CD4-positive, alpha-beta T cell treated with Interleukin-21 for 1 hour (primary cell): ENCODE results near the gene CDC42EP5.
"Not testable (repeated sequence)": the region's sequence is repeated elsewhere in the genome, so short reads cannot be mapped to it uniquely, and the experiment has no call there.

Source experiments
- DNase-seq: peaks from one replicate; pipeline ENCODE4 v3.0.0-alpha.2; 2020

The CDC42EP5 gene

DNA sequence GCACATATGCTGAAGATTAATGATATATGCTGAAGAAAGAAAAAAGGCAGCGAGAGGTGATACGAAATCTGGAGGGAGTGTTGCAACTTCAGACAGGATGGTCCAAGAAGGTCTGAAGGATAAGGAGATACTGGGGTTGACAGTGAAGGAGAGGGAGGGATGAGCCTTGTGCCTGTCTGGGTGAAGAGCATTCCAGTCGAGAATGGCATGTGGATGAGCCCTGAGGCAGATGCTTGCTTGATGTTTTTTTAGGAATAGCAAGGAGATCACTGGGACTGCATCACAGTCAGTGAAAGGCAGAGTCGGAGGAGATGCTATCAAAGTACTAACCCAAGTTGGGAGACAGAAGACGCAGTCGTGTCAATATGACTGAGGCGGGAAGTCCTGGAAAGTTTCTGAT is 16.2 kb upstream of the CDC42EP5 start:
- DNase-seq, result no peak

DNA sequence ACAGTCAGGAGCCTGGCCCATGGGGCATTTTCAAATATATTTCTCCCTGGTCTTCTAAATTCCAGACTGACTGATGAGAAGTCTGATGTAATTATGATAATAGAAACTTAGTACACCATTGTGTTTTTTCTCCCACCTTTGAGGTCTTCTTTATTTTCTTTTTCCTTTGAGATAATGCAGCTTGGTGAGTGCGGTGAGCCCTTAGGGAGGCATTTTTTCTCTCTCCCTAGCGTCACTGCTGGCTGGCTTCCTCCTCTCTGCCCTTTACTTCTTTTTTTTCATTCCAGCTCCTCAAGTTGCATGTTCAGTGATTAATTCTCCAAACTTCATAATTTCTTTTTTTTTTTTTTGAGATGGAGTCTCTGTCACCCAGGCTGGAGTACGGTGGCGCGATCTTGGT is 12.8 kb upstream of the CDC42EP5 start:
- DNase-seq, result no peak

DNA sequence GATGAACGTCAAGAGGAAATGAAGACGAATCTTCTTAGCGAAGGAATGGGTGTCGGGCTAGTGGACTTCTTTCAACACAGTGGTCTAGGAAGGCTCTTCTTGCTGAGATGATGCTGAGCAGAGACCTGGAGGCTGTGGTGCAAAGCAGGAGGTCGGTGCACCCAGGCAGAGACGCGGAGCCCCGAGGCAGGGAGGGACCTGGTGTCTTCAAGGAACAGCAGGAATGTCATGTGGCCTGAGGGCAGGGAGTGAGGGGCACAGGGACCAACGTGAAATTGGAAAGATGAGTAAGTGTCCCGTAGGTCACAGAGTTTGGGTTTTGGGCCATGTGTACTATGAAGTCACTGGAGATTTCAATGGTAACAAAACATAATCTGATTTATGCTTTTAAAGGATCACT is 11.4 kb upstream of the CDC42EP5 start:
- DNase-seq, result no peak

DNA sequence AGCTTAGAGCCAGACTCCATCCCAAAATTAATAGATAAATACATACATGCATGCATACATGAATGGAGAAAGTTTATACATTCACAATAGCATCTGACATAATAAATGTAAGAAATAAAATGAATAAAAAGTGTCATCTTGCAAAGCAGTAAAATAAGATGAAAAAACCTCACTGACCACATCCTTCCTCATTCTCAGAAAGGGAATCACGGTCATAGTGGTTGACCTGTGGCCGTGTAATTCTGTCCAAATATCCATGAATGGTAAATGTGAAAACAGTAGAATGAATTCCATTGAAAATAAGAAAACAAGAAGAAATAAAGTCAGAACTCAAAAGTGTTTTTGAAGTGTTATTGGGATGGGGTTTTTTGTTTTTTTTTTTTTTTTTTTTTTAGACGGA is 9.8 kb upstream of the CDC42EP5 start:
- DNase-seq, result no peak

DNA sequence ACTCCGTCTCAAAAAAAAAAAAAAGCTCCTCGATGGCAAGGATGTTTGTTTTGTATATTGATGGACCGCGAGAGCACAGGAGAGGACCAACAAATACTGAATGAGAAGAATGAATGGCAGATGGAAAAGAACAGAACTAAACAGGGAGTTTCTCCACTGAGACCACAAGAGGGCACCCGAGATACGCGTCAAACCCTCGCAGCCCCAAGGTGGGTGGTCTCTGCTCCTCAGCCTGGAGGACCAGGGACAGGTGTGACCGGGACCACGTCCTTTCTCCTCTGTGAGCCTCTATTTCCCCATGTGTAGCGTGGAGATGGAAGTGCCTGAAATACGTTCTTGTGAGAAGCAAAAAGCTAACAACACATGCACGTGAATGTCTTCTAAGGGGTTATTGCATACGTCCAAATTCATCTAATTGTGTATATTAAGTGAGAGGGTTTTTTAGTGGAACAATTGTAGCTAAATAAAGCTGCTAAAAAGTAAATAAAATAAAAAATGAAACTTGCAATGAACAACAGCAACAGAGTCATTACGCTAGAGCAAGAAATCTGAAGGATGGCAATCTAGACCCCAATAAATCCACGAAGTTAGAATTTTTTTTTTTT is 8.3 kb upstream of the CDC42EP5 start:
- peak; percentile 42 for DNase-seq

DNA sequence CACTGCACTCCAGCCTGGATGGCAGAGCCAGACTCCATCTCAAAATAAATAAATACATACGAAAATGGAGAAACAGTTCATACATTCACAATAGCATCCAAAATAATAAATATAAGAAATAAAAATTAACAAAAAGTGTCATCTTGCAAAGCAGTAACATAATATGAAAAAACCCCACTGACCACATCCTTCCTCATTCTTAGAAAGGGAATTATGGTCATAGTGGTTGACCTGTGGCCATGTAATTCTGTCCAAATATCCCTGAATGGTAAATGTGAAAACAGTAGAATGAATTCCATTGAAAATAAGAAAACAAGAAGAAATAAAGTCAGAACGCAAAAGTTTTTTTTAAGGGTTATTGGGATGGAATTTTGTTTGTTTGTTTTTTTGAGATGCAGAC is 7.0 kb upstream of the CDC42EP5 start:
- no peak for DNase-seq

DNA sequence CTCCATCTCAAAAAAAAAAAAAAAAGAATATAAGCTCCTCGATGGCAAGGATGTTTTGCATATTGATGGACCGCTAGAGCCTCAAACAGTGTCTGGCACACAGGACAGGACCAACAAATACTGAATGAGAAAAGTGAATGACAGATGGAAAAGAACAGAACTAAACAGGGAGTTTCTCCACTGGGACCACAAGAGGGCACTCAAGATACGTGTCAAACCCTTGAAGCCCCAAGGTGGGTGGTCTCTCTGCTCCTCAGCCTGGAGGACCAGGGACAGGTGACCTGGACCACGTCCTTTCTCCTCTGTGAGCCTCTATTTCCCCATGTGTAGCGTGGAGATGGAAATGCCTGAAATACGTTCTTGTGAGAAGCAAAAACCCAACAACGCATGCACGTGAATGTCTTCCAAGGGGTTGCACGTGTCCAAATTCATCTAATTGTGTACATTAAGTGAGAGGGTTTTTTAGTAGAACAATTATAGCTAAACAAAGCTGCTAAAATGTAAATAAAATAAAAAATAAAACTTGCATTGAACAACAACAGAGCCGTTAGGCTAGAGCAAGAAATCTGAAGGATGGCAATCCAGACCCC is 5.7 kb upstream of the CDC42EP5 start:
- peak; percentile 48 for DNase-seq

DNA sequence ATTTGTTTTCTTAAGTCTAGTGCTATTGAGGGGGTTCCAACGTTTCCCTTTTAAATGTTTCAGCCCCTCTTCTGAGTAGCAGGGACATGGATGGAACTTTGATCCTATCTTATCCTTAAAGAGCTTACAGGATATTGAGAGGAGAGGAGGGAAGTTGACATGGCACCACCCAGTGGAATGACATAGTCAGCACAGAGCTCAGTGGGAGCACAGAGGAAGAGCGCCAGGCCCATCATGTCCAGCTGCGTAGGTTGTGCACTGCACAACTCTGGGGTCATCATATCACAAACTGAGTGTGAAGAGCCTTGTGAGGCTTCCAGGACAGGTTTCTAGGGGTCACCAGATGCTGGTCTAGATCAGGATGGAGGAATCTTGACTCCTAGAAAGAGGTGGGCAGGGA is 4.6 kb upstream of the CDC42EP5 start:
- no peak for DNase-seq

DNA sequence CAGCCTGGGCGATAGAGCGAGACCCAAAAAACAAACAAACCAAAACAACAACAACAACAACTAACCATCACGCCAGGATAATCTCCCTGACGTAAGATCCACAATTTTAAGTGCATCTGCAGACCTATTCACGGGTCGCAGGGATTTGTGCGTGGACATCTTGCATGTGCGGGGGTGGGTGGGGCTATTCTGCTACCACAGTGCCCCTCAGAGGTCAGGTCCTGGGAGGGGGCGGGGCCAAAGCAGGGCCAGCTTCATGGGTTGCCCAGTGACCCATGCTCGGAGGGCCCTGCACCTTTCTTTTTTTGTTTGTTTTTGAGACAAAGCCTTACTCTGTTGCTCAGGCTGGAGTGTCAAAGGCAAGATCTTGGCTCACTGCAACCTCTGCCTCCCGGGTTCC is 2.6 kb upstream of the CDC42EP5 start:
- DNase-seq, result no peak

DNA sequence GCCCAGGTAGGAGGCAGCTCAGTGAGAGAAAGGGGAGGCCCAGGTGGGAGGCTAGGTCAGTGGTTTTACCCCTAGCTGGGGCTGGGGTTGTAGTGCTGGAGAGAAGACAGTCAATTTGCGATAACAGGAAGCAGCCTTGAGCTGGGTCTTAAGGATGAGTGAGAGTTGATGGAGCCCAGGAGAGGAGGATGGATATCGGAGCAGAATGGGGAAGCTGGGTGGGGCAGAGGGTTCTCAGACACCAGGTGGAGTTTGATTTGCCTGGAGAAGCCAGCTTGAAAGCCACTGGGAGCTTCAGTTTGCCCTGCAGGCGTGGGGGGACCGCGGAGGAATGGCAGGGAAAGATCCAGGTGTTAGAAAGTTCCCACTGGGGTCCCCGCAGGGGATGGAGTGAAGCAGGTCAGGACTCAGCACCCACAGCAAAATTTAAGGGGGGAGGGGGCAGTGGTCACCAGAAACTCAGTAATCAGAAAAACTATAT is 836 bp upstream of the CDC42EP5 start:
- no peak for DNase-seq

DNA sequence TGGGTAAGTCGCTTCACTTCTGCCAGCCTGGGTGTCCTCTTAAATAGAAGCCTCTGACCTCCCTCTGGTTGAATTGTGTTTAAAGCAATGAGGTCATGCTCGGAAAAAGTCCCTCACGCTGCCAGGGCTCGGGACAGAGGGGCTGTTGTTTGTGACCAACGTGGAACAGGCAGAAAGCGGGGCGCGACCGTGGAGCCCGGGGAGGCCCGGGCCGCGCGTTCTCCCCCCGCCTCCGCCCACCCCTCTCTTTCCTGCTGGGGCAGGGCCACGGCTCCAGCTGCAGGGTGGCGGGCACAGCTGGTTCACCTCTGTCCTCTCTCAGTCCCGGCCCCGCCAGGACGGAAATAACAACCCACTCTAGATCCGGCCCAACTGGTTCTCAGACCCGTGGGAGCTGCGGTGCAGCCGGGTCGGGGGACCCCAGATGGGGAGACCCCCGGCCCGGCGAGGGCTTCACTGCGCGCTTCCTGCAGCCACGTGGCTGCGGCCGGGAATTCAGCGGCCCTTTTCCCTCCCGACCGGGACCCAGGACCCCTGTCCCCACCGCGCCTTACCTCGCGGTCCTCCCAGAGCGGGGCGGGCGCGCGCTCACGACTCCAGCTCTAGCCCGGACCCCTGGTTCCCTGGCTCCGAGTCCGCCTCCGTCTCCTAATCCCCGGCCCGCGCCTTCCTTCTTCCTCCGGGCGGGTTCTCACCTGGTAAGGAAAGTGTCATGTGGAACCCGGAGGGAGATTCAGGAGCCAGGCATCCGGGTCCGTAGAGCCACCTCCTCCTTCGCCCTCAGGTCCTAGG is 1.9 kb downstream of the CDC42EP5 start:
- DNase-seq, result no peak

DNA sequence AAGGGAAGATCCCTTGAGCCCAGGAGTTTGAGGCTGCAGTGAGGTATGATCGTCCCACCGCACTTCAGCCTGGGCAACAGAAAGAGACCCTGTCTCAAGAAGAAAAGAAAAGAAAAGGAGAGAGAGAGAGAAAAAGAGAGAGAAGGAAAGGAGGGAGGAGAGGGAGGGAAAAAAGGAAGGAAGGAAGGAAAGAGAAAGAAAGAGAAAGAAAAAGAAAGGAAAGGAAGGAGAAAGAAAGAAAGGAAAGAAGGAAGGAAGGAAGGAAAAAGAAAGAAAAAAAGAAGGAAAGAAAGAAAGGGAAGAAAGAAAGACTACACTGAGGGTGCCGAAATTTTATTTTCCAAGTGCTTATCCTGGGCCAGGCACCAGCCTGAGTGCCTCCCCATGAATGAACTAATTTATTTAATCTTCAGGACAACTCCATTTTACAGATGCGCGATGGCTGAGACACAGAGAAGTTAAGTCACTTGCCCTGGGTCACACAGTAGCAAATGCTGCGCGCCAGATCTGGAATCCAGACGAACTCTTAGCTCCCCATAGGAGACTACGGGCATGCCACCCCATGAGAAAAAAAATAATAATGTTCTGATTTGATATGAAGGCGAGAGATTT is 2.7 kb downstream of the CDC42EP5 start:
- DNase-seq, result no peak

DNA sequence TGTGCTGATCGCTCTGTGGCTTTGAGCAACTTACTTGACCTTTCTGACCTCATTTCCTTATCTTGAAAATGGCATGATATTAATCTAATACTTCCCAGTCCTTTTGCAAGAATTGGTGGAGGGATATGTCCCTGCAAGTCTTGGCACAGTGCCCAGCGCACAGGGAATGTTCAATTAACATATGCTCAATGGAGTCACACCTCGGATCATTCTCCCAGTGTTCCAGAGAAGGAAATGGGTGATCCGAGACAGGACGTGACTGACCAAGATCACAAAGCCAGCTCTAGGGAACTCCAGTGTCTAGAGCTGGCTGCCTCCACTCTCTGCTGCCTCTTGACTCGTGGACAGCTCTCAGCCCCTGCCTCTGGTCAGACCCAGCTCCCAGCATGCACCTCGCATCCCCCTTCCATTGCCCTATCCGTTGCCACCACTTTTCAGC is 3.6 kb downstream of the CDC42EP5 start:
- no peak for DNase-seq

DNA sequence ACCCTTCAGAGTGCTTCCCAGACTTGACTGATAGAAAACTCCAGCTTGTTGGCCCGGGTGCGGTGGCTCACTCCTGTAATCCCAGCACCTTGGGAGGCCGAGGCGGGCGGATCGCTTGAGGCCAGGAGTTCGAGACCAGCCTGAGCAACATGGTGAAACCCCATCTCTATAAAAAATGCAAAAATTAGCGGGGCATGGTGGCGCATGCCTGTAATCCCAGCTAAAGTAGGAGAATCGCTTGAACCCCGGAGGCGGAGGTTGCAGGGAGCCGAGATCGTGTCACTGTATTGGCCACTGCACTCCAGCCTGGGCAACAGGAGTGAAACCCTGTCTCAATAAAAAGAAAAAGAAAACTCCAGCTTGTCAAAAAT is 7.0 kb downstream of the CDC42EP5 start:
- not testable (repeated sequence) for DNase-seq

DNA sequence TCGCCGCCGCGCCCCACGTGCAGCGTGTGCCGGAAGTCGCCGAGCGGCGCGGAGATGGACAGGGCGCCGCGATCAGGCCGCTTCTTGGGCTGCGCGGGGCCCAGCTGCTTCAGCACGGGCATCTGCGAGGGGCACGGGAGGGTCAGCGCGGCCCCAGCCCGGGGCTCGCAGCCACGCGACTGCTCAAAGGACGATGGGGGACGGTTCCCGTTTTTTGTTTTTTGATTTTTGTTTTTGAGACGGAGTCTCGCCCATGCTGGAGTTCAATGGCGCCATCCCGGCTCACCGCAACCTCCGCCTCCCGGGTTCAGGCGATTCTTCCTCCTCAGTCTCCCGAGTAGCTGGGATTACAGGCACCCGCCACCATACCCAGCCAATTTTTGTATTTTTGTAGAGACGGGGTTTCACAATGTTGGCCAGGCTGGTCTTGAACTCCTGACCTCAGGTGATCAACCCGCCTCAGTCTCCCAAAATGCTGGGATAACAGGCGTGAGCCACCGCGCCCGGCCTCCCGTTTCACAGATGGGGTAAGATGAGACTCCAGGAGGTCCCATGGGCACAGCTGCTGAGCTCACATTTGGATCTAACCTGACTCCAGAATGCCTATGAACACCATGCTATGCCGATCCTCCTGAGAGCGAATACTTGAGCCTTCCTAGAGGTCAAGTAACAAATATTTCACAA is 7.5 kb downstream of the CDC42EP5 start:
- DNase-seq, result no peak

DNA sequence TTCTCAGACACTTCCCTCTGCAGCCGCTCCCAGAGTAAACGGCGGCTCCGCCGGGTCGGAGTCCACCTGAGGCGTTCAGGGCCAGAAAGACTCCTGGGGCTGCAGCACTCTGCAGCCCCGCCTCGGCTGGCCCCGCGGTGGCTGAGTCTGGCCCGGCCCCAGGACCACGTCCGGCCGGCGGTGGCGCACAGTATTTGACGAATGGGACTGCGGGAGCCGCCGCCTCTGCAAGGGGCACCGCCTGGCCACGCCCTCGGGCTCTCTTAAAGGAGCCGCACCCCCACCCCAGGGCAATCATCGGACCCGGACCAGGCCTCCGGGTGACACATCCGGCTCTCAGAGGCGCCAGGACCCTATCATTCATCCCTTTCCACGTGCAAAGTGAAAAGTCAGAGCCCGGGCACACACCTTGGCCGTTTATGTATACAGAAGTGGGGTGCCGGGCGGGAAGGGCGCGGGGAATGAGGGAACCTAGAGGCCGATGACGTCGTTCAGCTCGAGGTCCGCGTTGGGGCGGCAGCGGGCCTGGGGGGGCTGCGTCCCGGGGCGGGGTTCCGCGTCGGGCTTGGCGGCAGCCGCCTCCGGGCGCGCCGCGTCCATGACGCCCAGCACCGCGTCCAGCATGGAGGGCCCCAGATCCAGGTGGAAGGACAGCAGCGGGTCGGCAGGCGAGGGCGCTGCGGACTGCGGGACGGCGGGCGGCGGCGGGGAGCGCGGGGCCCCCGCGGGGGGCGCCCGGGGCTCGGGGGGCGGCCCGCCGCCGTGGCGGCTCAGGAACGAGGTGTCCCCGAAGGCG is 8.3 kb downstream of the CDC42EP5 start:
- DNase-seq, result peak; percentile 78

DNA sequence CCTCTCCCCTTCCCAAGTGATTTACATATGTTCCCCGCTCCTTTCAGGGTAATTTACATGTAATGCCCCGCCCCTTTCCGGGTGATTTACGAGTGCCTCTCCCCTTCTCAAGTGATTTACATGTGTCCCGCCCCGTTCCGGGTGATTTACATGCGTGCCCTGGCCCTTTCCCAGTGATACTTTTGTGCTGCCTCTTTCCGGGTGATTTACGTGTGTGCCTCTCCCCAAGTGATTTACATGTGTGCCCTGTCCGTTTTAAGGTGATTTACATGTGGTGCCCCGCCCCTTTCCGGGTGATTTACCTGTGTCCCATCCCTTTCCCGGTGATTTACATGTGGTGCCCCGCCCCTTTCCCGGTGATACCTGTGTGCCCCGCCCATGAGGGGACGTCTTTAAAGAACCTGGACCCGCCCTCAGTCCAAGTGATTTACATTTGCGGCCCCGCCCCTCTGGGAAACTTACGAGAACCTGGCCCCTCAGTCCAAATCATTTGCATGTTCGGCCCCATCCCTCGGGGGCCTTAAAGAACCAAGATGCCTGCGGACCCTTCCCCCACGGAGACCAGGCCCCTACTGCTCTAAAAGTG is 9.0 kb downstream of the CDC42EP5 start:
- DNase-seq, result peak; percentile 92

DNA sequence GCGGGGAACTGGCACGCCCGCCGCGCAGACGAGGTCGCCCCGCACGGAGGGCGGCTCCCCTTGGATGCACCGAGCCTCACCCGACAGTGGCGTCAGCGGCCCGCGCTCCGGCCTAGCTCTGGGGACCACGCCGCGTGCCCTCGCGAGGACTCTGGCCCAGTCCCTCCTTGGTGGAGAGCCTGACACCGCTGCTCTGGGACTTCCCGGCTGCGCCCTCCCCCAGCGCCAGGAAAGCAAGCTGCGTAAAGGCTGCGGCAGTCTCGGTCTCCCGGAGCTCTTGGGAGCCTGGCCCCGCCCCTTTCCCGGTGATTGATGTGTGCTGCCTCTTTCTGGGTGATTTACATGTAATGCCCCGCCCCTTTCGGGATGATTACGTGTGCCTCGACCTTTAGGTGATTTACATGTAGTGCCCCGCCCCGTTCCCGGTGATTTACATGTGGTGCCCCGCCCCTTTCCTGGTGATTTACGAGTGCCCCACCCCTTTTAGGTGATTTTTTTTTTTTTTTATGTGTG is 9.5 kb downstream of the CDC42EP5 start, which contains the start of gene LENG9:
TSS of gene LENG9 (minus strand) at position 248 of the 513 bp plus-strand sequence. CDS start 252 bp downstream, outside the sequence.
- peak; percentile 97 for DNase-seq

DNA sequence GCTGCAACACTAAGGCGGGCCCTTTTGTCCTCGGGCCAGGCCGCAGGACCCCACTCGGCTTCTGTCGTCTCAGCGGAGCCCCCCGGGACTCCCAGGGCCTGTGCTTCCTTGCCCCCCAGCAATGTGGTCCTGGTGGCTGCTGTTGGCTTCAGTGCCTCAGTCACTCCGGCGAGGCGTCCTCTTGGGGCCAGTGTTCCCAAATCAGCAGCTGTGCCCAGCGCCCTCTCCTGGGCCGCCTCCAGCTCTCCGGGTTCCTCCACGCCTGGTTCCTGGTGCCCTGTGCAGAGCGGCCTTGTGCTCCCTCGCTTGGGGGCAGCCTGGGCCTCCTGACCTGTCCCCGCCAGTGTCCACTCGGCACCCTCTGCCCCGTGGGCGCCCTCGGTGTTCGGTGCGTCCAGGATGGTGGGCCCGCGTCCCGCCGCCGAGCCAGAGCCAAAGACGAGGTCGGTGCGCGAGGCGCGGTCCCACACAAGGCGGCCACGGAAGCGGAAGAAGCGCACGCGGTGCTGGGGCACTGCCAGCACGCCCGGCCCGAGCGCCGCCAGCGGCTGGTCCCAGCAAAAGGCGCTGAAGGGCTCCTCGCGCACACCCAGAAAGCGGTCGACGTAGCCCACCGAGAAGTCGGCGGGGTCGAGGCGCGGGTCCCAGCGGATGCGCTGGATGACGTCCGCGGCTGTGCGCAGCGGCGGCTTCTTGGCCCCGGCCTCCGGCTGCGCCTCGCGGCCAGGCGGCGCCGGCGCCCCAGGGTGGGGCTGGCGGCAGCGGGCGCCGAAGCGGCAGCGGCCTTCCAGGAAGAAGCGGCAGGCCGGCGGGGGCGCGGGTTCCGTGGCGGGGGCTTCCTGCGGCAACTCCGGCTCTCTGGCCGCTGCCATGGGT is 10.2 kb downstream of the CDC42EP5 start:
- peak; percentile 70 for DNase-seq

DNA sequence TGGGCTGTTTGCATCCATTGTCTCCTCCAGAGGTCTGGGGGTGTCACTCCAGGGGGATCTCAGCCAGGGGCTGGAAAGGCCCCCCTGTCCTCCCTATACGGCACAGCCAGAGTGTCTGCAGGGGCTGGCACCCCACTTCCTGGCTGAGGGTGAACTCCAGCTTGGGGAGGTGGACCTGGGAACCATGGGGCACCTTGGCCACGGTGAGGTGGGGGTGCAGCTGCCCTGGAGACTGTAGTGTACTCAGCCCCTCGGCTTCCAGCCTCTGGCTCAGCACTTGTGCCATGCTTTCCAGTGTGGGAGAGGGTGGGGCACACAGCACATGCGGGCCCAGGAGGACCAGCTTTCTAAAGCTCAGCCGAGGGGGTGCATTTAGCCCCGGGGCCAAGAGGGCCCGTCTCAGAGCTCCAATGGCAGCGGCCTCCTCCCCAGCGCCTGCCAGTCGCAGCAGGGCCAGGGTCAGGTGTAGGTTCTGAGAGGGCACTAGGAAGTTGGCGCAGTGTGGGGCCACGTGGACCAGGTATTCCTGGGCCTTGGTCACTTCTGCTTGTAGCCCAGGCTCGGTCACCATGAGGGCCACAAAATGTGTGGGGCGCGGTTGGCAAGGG is 10.9 kb downstream of the CDC42EP5 start:
- no peak for DNase-seq
